GM12878 (cell line): ENCODE measurements around the gene PAX6.

ENCODE experiments used
- CHD1 ChIP-seq: IDR thresholded peaks from 2 replicates; pipeline ENCODE4 v1.6.1; 2012; ENCODE audit warnings: low read depth, low read length, improper control_type of control experiment
- EGR1 ChIP-seq, 2 experiments: IDR thresholded peaks; 1 replicate in 1 of 2; 2 replicates in 1 of 2; pipeline ENCODE4 v1.6.1; 2011 to 2012; ENCODE audit warnings: low read depth in 2 of 2, low read length in 2 of 2, borderline replicate concordance in 1 of 2, mild to moderate bottlenecking in 1 of 2, moderate library complexity in 1 of 2
- TF ChIP-seq, protein P1 (sequence below): IDR thresholded peaks from 2 replicates; pipeline ENCODE4 v1.6.1; 2012; ENCODE audit warnings: mild to moderate bottlenecking, low read depth, low read length
- TF ChIP-seq, protein P2 (sequence below): fragments of 450-650 bp; IDR thresholded peaks from 2 replicates; pipeline ENCODE4 v1.6.1; 2016; ENCODE audit warnings: mild to moderate bottlenecking, moderate library complexity, borderline replicate concordance

- TF ChIP-seq EGR1 (IDR thresholded peaks at IDR 0.05; ENCODE audit: borderline replicate concordance in 1 of 2, low read depth in 2 of 2, low read length in 2 of 2) (no peak), CHD1 (no peak)
- TF ChIP-seq, protein P1, sequence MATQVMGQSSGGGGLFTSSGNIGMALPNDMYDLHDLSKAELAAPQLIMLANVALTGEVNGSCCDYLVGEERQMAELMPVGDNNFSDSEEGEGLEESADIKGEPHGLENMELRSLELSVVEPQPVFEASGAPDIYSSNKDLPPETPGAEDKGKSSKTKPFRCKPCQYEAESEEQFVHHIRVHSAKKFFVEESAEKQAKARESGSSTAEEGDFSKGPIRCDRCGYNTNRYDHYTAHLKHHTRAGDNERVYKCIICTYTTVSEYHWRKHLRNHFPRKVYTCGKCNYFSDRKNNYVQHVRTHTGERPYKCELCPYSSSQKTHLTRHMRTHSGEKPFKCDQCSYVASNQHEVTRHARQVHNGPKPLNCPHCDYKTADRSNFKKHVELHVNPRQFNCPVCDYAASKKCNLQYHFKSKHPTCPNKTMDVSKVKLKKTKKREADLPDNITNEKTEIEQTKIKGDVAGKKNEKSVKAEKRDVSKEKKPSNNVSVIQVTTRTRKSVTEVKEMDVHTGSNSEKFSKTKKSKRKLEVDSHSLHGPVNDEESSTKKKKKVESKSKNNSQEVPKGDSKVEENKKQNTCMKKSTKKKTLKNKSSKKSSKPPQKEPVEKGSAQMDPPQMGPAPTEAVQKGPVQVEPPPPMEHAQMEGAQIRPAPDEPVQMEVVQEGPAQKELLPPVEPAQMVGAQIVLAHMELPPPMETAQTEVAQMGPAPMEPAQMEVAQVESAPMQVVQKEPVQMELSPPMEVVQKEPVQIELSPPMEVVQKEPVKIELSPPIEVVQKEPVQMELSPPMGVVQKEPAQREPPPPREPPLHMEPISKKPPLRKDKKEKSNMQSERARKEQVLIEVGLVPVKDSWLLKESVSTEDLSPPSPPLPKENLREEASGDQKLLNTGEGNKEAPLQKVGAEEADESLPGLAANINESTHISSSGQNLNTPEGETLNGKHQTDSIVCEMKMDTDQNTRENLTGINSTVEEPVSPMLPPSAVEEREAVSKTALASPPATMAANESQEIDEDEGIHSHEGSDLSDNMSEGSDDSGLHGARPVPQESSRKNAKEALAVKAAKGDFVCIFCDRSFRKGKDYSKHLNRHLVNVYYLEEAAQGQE = no peak
- TF ChIP-seq, protein P2, sequence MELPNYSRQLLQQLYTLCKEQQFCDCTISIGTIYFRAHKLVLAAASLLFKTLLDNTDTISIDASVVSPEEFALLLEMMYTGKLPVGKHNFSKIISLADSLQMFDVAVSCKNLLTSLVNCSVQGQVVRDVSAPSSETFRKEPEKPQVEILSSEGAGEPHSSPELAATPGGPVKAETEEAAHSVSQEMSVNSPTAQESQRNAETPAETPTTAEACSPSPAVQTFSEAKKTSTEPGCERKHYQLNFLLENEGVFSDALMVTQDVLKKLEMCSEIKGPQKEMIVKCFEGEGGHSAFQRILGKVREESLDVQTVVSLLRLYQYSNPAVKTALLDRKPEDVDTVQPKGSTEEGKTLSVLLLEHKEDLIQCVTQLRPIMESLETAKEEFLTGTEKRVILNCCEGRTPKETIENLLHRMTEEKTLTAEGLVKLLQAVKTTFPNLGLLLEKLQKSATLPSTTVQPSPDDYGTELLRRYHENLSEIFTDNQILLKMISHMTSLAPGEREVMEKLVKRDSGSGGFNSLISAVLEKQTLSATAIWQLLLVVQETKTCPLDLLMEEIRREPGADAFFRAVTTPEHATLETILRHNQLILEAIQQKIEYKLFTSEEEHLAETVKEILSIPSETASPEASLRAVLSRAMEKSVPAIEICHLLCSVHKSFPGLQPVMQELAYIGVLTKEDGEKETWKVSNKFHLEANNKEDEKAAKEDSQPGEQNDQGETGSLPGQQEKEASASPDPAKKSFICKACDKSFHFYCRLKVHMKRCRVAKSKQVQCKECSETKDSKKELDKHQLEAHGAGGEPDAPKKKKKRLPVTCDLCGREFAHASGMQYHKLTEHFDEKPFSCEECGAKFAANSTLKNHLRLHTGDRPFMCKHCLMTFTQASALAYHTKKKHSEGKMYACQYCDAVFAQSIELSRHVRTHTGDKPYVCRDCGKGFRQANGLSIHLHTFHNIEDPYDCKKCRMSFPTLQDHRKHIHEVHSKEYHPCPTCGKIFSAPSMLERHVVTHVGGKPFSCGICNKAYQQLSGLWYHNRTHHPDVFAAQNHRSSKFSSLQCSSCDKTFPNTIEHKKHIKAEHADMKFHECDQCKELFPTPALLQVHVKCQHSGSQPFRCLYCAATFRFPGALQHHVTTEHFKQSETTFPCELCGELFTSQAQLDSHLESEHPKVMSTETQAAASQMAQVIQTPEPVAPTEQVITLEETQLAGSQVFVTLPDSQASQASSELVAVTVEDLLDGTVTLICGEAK = no peak
These were observed 19.3 kb upstream of the PAX6 start for GRCh38 chr11:31830406-31830805.
